Activated naive CD8-positive, alpha-beta T cell (primary cell): ENCODE measurements around the gene PABPC5.

Experiments
- H3K27ac Mint-ChIP-seq: one replicate; pipeline ENCODE4 v1.8.0; 2021; ENCODE audit warnings: mixed read lengths
- H3K27me3 Mint-ChIP-seq: one replicate; pipeline ENCODE4 v1.8.0; 2021; ENCODE audit warnings: mixed read lengths
- H3K36me3 Mint-ChIP-seq: one replicate; pipeline ENCODE4 v1.8.0; 2021; ENCODE audit warnings: mixed read lengths
- H3K4me1 Mint-ChIP-seq: one replicate; pipeline ENCODE4 v1.8.0; 2021; ENCODE audit warnings: low read depth, mixed read lengths
- H3K4me3 Mint-ChIP-seq: one replicate; pipeline ENCODE4 v1.8.0; 2021; ENCODE audit warnings: mild to moderate bottlenecking, mixed read lengths
- H3K9me3 Mint-ChIP-seq: one replicate; pipeline ENCODE4 v1.8.0; 2021; ENCODE audit warnings: low read depth, mixed read lengths

The PABPC5 gene

DNA sequence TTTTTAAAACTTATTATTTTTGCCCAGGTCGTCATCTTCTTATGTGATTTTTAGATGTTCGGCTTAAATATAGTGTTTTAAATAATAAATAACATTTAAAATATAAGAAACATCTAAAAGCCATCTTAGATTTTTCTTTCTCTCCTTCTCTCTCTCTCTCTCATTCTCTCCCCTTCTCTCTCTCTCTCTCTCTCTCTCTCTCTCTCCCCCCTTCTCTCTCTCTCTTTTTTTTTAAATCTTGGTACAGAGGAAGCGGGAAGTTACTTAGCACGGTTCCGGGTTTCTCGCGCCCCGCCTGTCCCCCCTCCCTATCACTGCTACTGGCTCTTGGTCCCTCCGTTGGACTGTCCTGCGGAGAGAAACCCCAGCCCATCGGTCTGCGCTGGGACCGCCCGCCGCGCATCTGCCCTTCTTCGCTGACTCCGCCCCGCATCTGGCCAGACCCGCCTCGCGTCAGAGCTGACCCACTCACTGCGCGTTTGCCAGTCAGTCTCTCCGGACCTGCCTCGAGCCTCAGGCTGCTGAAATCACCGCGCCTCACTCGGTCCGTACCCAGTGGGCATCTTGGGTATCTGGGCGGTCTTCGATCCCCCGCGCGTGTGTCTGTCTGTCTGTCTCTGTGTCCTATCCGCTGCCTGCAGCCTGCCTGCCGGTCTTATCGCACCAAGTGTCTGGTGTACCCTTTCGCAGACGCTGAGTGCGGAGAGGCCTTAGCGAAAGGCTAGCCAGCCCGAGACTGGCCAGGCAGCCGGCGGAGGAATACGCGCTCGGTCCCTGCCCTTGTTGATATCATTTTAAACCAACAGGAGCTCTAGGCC, at the start of gene PABPC5:
Gene PABPC5 (plus strand): TSS at position 489 of the 818 bp plus-strand sequence. CDS start 739 bp downstream, outside the sequence.
- H3K27me3 Mint-ChIP-seq: peaks cover 1% of the 10 kb centered on the region
- no peak within 1 kb of the TSS for H3K27ac Mint-ChIP-seq
- no peaks in the 10 kb centered on the region for H3K36me3 Mint-ChIP-seq
- no peaks in the 10 kb centered on the region for H3K4me1 Mint-ChIP-seq
- peaks cover 4% of the 10 kb centered on the region for H3K9me3 Mint-ChIP-seq
- H3K4me3 Mint-ChIP-seq: peak within 1 kb of the TSS; percentile 20

GRCh38 chrX:91389026-91389425, 45.6 kb upstream of the PABPC5 start:
- Mint-ChIP-seq H3K4me3 (no peak overlapping the region), H3K9me3 (peaks cover 7% of the 10 kb centered on the region), H3K27me3 (no peaks in the 10 kb centered on the region), H3K27ac (no peak overlapping the region), H3K4me1 (no peaks in the 10 kb centered on the region), H3K36me3 (no peaks in the 10 kb centered on the region)

GRCh38 chrX:91414713-91415112, 19.9 kb upstream of the PABPC5 start:
- H3K4me1 Mint-ChIP-seq: no peaks in the 10 kb centered on the region
- H3K27me3 Mint-ChIP-seq: no peaks in the 10 kb centered on the region
- H3K4me3 Mint-ChIP-seq: no peak overlapping the region
- no peaks in the 10 kb centered on the region for H3K9me3 Mint-ChIP-seq
- H3K27ac Mint-ChIP-seq: no peak overlapping the region
- H3K36me3 Mint-ChIP-seq: no peaks in the 10 kb centered on the region

DNA sequence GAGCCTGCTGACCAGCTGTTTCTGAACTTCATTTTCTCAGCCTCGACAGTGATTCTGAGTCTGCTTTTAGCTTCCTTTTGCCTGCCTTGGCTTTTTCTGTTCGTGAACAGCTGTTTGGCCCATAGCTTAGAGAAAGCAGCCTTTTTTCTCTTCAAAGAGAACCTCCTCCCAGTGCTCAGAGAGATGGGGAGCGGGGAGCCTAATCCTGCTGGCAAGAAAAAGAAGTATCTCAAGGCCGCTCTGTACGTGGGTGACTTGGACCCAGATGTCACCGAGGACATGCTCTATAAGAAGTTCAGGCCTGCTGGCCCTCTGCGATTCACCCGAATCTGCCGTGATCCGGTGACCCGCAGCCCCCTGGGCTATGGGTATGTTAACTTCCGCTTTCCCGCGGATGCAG, 756 bp downstream of the PABPC5 start:
- H3K4me3 Mint-ChIP-seq: no peak overlapping the region
- H3K4me1 Mint-ChIP-seq: no peaks in the 10 kb centered on the region
- peaks cover 4% of the 10 kb centered on the region for H3K9me3 Mint-ChIP-seq
- H3K27ac Mint-ChIP-seq: no peak overlapping the region
- peaks cover 1% of the 10 kb centered on the region for H3K27me3 Mint-ChIP-seq
- H3K36me3 Mint-ChIP-seq: no peaks in the 10 kb centered on the region
